HEK293 (cell line): ENCODE data around the gene MGAT1.

ENCODE experiments used
- GLIS1 ChIP-seq: fragments of 450-650 bp; formaldehyde crosslinking; IDR thresholded peaks from 2 replicates; pipeline ENCODE4 v1.5.1; 2016; ENCODE audit warnings: missing biosample characterization, missing genetic modification characterization
- GLIS2 ChIP-seq: fragments of 450-650 bp; formaldehyde crosslinking; IDR thresholded peaks from 2 replicates; pipeline ENCODE4 v1.5.1; 2016; ENCODE audit warnings: missing biosample characterization, missing genetic modification characterization
- HOXD13 ChIP-seq: sonication (generic); formaldehyde crosslinking; IDR thresholded peaks from 2 replicates; pipeline ENCODE4 v1.8.0; 2022; ENCODE audit warnings: missing genetic modification reagents, borderline replicate concordance
- KLF1 ChIP-seq: fragments of 450-650 bp; formaldehyde crosslinking; IDR thresholded peaks from 2 replicates; pipeline ENCODE4 v1.5.1; 2016; ENCODE audit warnings: missing biosample characterization, missing genetic modification characterization
- ZBTB20 ChIP-seq: fragments of 450-650 bp; formaldehyde crosslinking; IDR thresholded peaks from 2 replicates; pipeline ENCODE4 v1.5.1; 2016; ENCODE audit warnings: missing biosample characterization, missing genetic modification characterization
- ZBTB48 ChIP-seq: fragments of 450-650 bp; formaldehyde crosslinking; IDR thresholded peaks from 2 replicates; pipeline ENCODE4 v1.5.1; 2016; ENCODE audit warnings: missing biosample characterization, missing genetic modification characterization
- ZNF174 ChIP-seq: fragments of 450-650 bp; formaldehyde crosslinking; IDR thresholded peaks from 2 replicates; pipeline ENCODE4 v1.5.0; 2017; ENCODE audit warnings: missing biosample characterization, mild to moderate bottlenecking, missing genetic modification characterization
- ZNF548 ChIP-seq: fragments of 450-650 bp; formaldehyde crosslinking; IDR thresholded peaks from 2 replicates; pipeline ENCODE4 v1.5.1; 2016; ENCODE audit warnings: missing biosample characterization, missing genetic modification characterization
- ZNF558 ChIP-seq: fragments of 450-650 bp; formaldehyde crosslinking; IDR thresholded peaks from 2 replicates; pipeline ENCODE4 v1.5.1; 2016; ENCODE audit warnings: missing biosample characterization, missing genetic modification characterization
- ZNF600 ChIP-seq: fragments of 450-650 bp; formaldehyde crosslinking; IDR thresholded peaks from 2 replicates; pipeline ENCODE4 v1.5.1; 2016; ENCODE audit warnings: missing biosample characterization, missing genetic modification characterization
- ZNF76 ChIP-seq: fragments of 450-650 bp; formaldehyde crosslinking; IDR thresholded peaks from 2 replicates; pipeline ENCODE4; 2016; ENCODE audit warnings: low read depth, missing biosample characterization, missing genetic modification characterization, borderline replicate concordance
- TF ChIP-seq, protein P1 (sequence below): fragments of 450-650 bp; formaldehyde crosslinking; IDR thresholded peaks from 2 replicates; pipeline ENCODE4 v1.5.1; 2017; ENCODE audit warnings: missing biosample characterization, missing genetic modification characterization
- TF ChIP-seq, protein P2 (sequence below): fragments of 450-650 bp; formaldehyde crosslinking; IDR thresholded peaks from 2 replicates; pipeline ENCODE4 v1.5.1; 2017; ENCODE audit warnings: missing biosample characterization, missing genetic modification characterization
- TF ChIP-seq, protein P3 (sequence below): fragments of 450-650 bp; formaldehyde crosslinking; IDR thresholded peaks from 2 replicates; pipeline ENCODE4 v1.5.1; 2016; ENCODE audit warnings: missing biosample characterization, missing genetic modification characterization
- TF ChIP-seq, protein P4 (sequence below): fragments of 450-650 bp; formaldehyde crosslinking; IDR thresholded peaks from 2 replicates; pipeline ENCODE4 v1.5.1; 2016; ENCODE audit warnings: missing biosample characterization, missing genetic modification characterization
- TF ChIP-seq, protein P5 (sequence below): fragments of 450-650 bp; formaldehyde crosslinking; IDR thresholded peaks from 2 replicates; pipeline ENCODE4 v1.5.1; 2017; ENCODE audit warnings: missing biosample characterization, missing genetic modification characterization

MGAT1 gene

DNA sequence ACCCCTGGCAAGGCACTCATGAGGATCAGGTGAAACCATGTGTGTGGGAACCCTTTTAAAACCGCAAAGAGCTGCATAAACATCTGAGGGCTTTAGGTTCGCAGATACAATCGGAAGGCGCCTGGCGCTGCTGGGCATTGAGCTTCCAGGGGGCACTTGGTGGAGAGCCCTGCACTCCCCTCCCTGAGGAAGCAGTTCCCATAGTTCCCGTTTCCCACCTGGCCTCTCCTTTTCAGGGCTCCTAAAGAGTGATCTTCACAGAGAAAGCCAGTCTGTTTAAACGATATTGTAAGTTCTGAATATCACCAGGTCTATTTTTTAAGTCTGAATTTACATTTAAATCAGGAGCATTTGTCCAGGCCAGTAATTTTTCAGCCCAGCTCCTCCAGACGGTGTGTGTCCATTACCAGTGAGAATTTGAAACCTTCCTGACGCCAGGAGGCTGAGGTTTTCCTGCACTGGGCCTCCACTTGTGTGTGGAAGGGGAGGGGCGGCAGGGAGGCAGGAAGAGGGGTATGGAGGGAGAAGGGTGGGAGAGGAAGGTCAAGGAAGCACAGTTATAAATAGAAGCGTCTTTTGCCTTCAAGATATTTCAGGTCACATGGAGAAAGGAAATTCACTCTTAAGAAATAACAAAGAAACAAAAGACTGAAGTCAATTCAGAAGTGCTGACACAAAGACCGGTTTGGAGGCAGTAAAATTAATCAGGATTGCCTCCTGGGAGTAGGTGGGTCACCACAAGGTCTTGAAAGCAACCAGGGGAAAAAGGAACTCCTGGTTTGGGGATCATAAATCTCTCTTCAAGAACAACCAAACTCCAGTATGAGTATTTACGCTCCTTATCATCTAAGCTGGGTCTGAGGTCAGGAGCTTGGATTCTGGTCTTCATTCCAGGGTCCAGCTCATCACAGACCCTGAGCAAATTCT is 14.3 kb upstream of the MGAT1 start (continued):
- TF ChIP-seq, protein P1, sequence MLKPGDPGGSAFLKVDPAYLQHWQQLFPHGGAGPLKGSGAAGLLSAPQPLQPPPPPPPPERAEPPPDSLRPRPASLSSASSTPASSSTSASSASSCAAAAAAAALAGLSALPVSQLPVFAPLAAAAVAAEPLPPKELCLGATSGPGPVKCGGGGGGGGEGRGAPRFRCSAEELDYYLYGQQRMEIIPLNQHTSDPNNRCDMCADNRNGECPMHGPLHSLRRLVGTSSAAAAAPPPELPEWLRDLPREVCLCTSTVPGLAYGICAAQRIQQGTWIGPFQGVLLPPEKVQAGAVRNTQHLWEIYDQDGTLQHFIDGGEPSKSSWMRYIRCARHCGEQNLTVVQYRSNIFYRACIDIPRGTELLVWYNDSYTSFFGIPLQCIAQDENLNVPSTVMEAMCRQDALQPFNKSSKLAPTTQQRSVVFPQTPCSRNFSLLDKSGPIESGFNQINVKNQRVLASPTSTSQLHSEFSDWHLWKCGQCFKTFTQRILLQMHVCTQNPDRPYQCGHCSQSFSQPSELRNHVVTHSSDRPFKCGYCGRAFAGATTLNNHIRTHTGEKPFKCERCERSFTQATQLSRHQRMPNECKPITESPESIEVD (tag by site-specific recombination): peak; percentile 62
- TF ChIP-seq ZNF548 (no peak), ZNF600 (tag by site-specific recombination) (no peak), ZNF76 (tag by site-specific recombination) (peak; percentile 79; the same call in 1 of the 2 replicates), ZBTB20 (peak; percentile 45; the same call in 1 of the 2 replicates), ZNF174 (no peak), ZNF558 (tag by site-specific recombination) (no peak), KLF1 (tag by site-specific recombination) (0 out of 2 replicates have a peak, but pooled peaks have one; percentile 23), GLIS1 (tag by site-specific recombination) (peak; percentile 94), GLIS2 (0 out of 2 replicates have a peak, but pooled peaks have one; percentile 22), HOXD13 (CRISPR knock-in tag) (no peak), ZBTB48 (tag by site-specific recombination) (0 out of 2 replicates have a peak, but pooled peaks have one; percentile 43)
- TF ChIP-seq, protein P2, sequence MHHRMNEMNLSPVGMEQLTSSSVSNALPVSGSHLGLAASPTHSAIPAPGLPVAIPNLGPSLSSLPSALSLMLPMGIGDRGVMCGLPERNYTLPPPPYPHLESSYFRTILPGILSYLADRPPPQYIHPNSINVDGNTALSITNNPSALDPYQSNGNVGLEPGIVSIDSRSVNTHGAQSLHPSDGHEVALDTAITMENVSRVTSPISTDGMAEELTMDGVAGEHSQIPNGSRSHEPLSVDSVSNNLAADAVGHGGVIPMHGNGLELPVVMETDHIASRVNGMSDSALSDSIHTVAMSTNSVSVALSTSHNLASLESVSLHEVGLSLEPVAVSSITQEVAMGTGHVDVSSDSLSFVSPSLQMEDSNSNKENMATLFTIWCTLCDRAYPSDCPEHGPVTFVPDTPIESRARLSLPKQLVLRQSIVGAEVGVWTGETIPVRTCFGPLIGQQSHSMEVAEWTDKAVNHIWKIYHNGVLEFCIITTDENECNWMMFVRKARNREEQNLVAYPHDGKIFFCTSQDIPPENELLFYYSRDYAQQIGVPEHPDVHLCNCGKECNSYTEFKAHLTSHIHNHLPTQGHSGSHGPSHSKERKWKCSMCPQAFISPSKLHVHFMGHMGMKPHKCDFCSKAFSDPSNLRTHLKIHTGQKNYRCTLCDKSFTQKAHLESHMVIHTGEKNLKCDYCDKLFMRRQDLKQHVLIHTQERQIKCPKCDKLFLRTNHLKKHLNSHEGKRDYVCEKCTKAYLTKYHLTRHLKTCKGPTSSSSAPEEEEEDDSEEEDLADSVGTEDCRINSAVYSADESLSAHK: 0 out of 2 replicates have a peak, but pooled peaks have one; percentile 10
- TF ChIP-seq, protein P3, sequence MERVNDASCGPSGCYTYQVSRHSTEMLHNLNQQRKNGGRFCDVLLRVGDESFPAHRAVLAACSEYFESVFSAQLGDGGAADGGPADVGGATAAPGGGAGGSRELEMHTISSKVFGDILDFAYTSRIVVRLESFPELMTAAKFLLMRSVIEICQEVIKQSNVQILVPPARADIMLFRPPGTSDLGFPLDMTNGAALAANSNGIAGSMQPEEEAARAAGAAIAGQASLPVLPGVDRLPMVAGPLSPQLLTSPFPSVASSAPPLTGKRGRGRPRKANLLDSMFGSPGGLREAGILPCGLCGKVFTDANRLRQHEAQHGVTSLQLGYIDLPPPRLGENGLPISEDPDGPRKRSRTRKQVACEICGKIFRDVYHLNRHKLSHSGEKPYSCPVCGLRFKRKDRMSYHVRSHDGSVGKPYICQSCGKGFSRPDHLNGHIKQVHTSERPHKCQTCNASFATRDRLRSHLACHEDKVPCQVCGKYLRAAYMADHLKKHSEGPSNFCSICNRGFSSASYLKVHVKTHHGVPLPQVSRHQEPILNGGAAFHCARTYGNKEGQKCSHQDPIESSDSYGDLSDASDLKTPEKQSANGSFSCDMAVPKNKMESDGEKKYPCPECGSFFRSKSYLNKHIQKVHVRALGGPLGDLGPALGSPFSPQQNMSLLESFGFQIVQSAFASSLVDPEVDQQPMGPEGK (tag by site-specific recombination): peak; percentile 61; the same call in 1 of the 2 replicates
- TF ChIP-seq, protein P4, sequence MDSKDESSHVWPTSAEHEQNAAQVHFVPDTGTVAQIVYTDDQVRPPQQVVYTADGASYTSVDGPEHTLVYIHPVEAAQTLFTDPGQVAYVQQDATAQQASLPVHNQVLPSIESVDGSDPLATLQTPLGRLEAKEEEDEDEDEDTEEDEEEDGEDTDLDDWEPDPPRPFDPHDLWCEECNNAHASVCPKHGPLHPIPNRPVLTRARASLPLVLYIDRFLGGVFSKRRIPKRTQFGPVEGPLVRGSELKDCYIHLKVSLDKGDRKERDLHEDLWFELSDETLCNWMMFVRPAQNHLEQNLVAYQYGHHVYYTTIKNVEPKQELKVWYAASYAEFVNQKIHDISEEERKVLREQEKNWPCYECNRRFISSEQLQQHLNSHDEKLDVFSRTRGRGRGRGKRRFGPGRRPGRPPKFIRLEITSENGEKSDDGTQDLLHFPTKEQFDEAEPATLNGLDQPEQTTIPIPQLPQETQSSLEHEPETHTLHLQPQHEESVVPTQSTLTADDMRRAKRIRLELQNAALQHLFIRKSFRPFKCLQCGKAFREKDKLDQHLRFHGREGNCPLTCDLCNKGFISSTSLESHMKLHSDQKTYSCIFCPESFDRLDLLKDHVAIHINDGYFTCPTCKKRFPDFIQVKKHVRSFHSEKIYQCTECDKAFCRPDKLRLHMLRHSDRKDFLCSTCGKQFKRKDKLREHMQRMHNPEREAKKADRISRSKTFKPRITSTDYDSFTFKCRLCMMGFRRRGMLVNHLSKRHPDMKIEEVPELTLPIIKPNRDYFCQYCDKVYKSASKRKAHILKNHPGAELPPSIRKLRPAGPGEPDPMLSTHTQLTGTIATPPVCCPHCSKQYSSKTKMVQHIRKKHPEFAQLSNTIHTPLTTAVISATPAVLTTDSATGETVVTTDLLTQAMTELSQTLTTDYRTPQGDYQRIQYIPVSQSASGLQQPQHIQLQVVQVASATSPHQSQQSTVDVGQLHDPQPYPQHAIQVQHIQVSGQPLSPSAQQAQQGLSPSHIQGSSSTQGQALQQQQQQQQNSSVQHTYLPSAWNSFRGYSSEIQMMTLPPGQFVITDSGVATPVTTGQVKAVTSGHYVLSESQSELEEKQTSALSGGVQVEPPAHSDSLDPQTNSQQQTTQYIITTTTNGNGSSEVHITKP: peak; percentile 87
- TF ChIP-seq, protein P5, sequence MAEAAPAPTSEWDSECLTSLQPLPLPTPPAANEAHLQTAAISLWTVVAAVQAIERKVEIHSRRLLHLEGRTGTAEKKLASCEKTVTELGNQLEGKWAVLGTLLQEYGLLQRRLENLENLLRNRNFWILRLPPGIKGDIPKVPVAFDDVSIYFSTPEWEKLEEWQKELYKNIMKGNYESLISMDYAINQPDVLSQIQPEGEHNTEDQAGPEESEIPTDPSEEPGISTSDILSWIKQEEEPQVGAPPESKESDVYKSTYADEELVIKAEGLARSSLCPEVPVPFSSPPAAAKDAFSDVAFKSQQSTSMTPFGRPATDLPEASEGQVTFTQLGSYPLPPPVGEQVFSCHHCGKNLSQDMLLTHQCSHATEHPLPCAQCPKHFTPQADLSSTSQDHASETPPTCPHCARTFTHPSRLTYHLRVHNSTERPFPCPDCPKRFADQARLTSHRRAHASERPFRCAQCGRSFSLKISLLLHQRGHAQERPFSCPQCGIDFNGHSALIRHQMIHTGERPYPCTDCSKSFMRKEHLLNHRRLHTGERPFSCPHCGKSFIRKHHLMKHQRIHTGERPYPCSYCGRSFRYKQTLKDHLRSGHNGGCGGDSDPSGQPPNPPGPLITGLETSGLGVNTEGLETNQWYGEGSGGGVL (tag by site-specific recombination): peak; percentile 94
